HCT116 (cell line): Measurements from ENCODE around the gene AOAH. TPM values are rescaled to one million over a fixed set of nuclear protein-coding genes. Genes with fewer than 3 reads are reported as not detected.

ENCODE experiments used
- ATAC-seq: fragments of 200-7000 bp; cut with Tn5 transposase; 2 replicates; pipeline ENCODE4 v1.9.1; 2020; ENCODE audit warnings: mild to moderate bottlenecking, moderate library complexity
- BruUV-seq: library from RNA; stranded (reverse); fragments of 400-500 nt; replicated peaks from 2 replicates; lab custom pipeline; 2021; lab: Mats Ljungman, UMichigan
- CTCF ChIA-PET: fragments of 300-600 bp; sonication (Branson Sonifier 250); formaldehyde crosslinking; loops from one replicate; lab custom pipeline; 2021; ENCODE audit warnings: antibody characterized with exemption; lab: Charles Lee
- POLR2A ChIA-PET: fragments of 300-600, 350-600 bp; sonication (Branson Sonifier 250); formaldehyde crosslinking; loops from one replicate; lab custom pipeline; 2021; ENCODE audit warnings: antibody characterized with exemption; lab: Charles Lee
- RAD21 ChIA-PET, 2 experiments: fragments of 300-600 bp; sonication (Branson Sonifier 250); formaldehyde crosslinking; loops; one replicate each; lab custom pipeline; 2023; ENCODE audit warnings: low total read pairs in 2 of 2; ENCODE audit not compliant: uncharacterized antibody in 2 of 2, unreplicated experiment in 2 of 2, low non-redundant PET in 1 of 2; lab: Charles Lee
- DNase-seq: peaks from one replicate; pipeline ENCODE4 v3.0.0-alpha.2; 2010; ENCODE audit warnings: low read depth, low spot score
- H2AFZ ChIP-seq: fragments of 200-600 bp; shearing (Covaris generic), sonication (generic); 2 replicates; pipeline ENCODE4 v1.6.1; 2017; ENCODE audit warnings: low read depth, mixed run types, mixed read lengths, antibody characterized with exemption, low read length; ENCODE audit not compliant: poor library complexity, severe bottlenecking
- H3K27ac ChIP-seq: 2 replicates; pipeline ENCODE4 v1.5.1; 2012; ENCODE audit warnings: low read depth, low read length
- H3K27me3 ChIP-seq: fragments of 200-600 bp; sonication (generic); 2 replicates; pipeline ENCODE4 v1.6.1; 2016; ENCODE audit warnings: mixed run types, low read length, mixed read lengths; ENCODE audit not compliant: insufficient read depth
- H3K36me3 ChIP-seq, 2 experiments: fragments of 200-500 bp in 1 of 2; fragments of 200-600 bp in 1 of 2; sonication (Bioruptor generic) in 1 of 2; sonication (generic) in 1 of 2; 2 replicates each; pipeline versions ENCODE4 v1.5.1 to v1.6.1; 2014 to 2016; ENCODE audit warnings: low read length in 2 of 2, inconsistent platforms in 1 of 2, mixed read lengths in 1 of 2, mixed run types in 1 of 2; ENCODE audit not compliant: insufficient read depth in 2 of 2, control insufficient read depth in 1 of 2
- H3K4me1 ChIP-seq, 2 experiments: fragments of 200-600 bp in 1 of 2; sonication (generic) in 1 of 2; 2 replicates each; pipeline versions ENCODE4 v1.5.1 to v1.6.1; 2012 to 2017; ENCODE audit warnings: low read length in 2 of 2, inconsistent platforms in 1 of 2, mild to moderate bottlenecking in 1 of 2, mixed read lengths in 1 of 2, mixed run types in 1 of 2, moderate library complexity in 1 of 2; ENCODE audit not compliant: insufficient read depth in 2 of 2, control insufficient read depth in 1 of 2
- H3K4me2 ChIP-seq: fragments of 200-600 bp; sonication (generic); 2 replicates; pipeline ENCODE4 v1.6.1; 2017; ENCODE audit warnings: mixed run types, low read length, mixed read lengths
- H3K4me3 ChIP-seq, 2 experiments: fragments of 200-600 bp in 1 of 2; sonication (generic) in 1 of 2; replicated peaks in 1 of 2; 2 replicates each; pipeline ENCODE4 v1.5.1; 2011 to 2016; ENCODE audit warnings: low read length in 2 of 2, control low read depth in 1 of 2, low read depth in 1 of 2, mild to moderate bottlenecking in 1 of 2, mixed read lengths in 1 of 2, mixed run types in 1 of 2
- H3K79me2 ChIP-seq: fragments of 200-600 bp; sonication (generic); 2 replicates; pipeline ENCODE4 v1.6.1; 2017; ENCODE audit warnings: mild to moderate bottlenecking, mixed run types, low read length, moderate library complexity, mixed read lengths; ENCODE audit not compliant: insufficient read depth
- H3K9ac ChIP-seq: fragments of 200-600 bp; sonication (generic); 2 replicates; pipeline ENCODE4 v1.6.1; 2016; ENCODE audit warnings: low read length, mixed read lengths
- H3K9me2 ChIP-seq: fragments of 200-600 bp; sonication (generic), shearing (Covaris generic); 2 replicates; pipeline ENCODE4 v1.6.1; 2017; ENCODE audit warnings: mixed run types, mild to moderate bottlenecking, moderate library complexity; ENCODE audit not compliant: insufficient read depth
- H3K9me3 ChIP-seq, 2 experiments: fragments of 200-500 bp in 1 of 2; fragments of 200-600 bp in 1 of 2; sonication (Bioruptor generic) in 1 of 2; sonication (generic) in 1 of 2; 2 replicates each; pipeline ENCODE4 v1.6.1; 2014 to 2017; ENCODE audit warnings: low read length in 2 of 2, mixed read lengths in 2 of 2, inconsistent platforms in 1 of 2, low read depth in 1 of 2, mild to moderate bottlenecking in 1 of 2, mixed run types in 1 of 2, moderate library complexity in 1 of 2; ENCODE audit not compliant: control insufficient read depth in 1 of 2, insufficient read depth in 1 of 2
- H4K20me1 ChIP-seq: fragments of 200-600 bp; sonication (generic), shearing (Covaris generic); 2 replicates; pipeline ENCODE4 v1.6.1; 2017; ENCODE audit warnings: mixed run types, mild to moderate bottlenecking, moderate library complexity; ENCODE audit not compliant: insufficient read depth
- CEBPB ChIP-seq: IDR thresholded peaks from 2 replicates; pipeline ENCODE4 v1.6.1; 2012; ENCODE audit warnings: low read depth
- CTCF ChIP-seq, 3 experiments: fragments of 200-600 bp in 1 of 3; sonication (generic) in 1 of 3; IDR thresholded peaks in 2 of 3; conservative IDR thresholded peaks in 1 of 3; 2 replicates each; pipeline ENCODE4 v1.5.1; 2012 to 2017; ENCODE audit warnings: low read depth in 2 of 3, low read length in 2 of 3, antibody characterized with exemption in 1 of 3, borderline replicate concordance in 1 of 3, control low read depth in 1 of 3, mild to moderate bottlenecking in 1 of 3, mixed read lengths in 1 of 3, mixed run types in 1 of 3, moderate library complexity in 1 of 3; ENCODE audit not compliant: insufficient read depth in 1 of 3
- ELF1 ChIP-seq: IDR thresholded peaks from 2 replicates; pipeline ENCODE4 v1.6.1; 2012; ENCODE audit warnings: low read depth, borderline replicate concordance
- EZH2 ChIP-seq: fragments of 200-600 bp; sonication (generic); IDR thresholded peaks from 2 replicates; pipeline ENCODE4 v1.6.1; 2017; ENCODE audit warnings: antibody characterized with exemption, mixed run types
- EZH2phosphoT487 ChIP-seq: fragments of 200-600 bp; IDR thresholded peaks from 2 replicates; pipeline ENCODE4 v1.6.1; 2018; ENCODE audit warnings: antibody characterized with exemption, borderline replicate concordance
- FOSL1 ChIP-seq: IDR thresholded peaks from 2 replicates; pipeline ENCODE4 v1.6.1; 2012; ENCODE audit warnings: low read depth
- MAX ChIP-seq: IDR thresholded peaks from 2 replicates; pipeline ENCODE4 v1.6.1; 2012
- POLR2AphosphoS5 ChIP-seq: IDR thresholded peaks from 2 replicates; pipeline ENCODE4 v1.6.1; 2011; ENCODE audit warnings: mild to moderate bottlenecking, low read depth, low read length, moderate library complexity
- RAD21 ChIP-seq: IDR thresholded peaks from 2 replicates; pipeline ENCODE4 v1.6.1; 2012; ENCODE audit warnings: low read depth, mild to moderate bottlenecking
- SRF ChIP-seq: IDR thresholded peaks from 2 replicates; pipeline ENCODE4 v1.6.1; 2012; ENCODE audit warnings: low read depth
- TCF7L2 ChIP-seq: IDR thresholded peaks from 2 replicates; pipeline ENCODE4 v1.7.0; 2011; ENCODE audit warnings: borderline replicate concordance, inconsistent platforms; ENCODE audit not compliant: insufficient read depth, insufficient read length; ENCODE audit errors: extremely low read depth
- YY1 ChIP-seq: IDR thresholded peaks from 2 replicates; pipeline ENCODE4 v1.6.1; 2011; ENCODE audit warnings: low read length, low read depth, moderate library complexity, mild to moderate bottlenecking; ENCODE audit not compliant: insufficient replicate concordance; ENCODE audit errors: extremely low read depth
- ZBTB33 ChIP-seq: IDR thresholded peaks from 2 replicates; pipeline ENCODE4 v1.6.1; 2011; ENCODE audit warnings: mild to moderate bottlenecking, low read length, moderate library complexity; ENCODE audit not compliant: insufficient replicate concordance; ENCODE audit errors: extremely low read depth
- ZFX ChIP-seq: fragments of 450-650 bp; IDR thresholded peaks from 2 replicates; pipeline ENCODE4 v1.6.1; 2017
- intact Hi-C: fragments of 100-400 bp; cut with micrococcal nuclease; formaldehyde crosslinking; loops from 2 replicates; pipeline ENCODE4 v1.10.0; 2022
- total RNA-seq: library from RNA; stranded (reverse); gene quantifications from one replicate; pipeline ENCODE4 v1.2.1, GENCODE V29; 2021; ENCODE audit not compliant: unreplicated experiment

AOAH gene
- total RNA-seq, 1 experiment from 2014 or later: 1.1 TPM

- Histone ChIP-seq H3K4me1 (no peaks in the 10 kb centered on the region), H3K9me3 (no peaks in the 10 kb centered on the region), H3K27me3 (no peaks in the 10 kb centered on the region), H3K9ac (no peak overlapping the region), H3K36me3 (no peaks in the 10 kb centered on the region), H2AFZ (no peak overlapping the region), H4K20me1 (no peaks in the 10 kb centered on the region), H3K79me2 (no peaks in the 10 kb centered on the region), H3K9me2 (no peaks in the 10 kb centered on the region), H3K4me3 (no peak overlapping the region), H3K27ac (no peak overlapping the region), H3K4me2 (no peak overlapping the region)
- ATAC-seq (no peak), DNase-seq (no peak)
- CTCF ChIA-PET: no interaction called here
- RAD21 ChIA-PET: no interaction called here
- POLR2A ChIA-PET: no interaction called here
- intact Hi-C loops: no loop called here
- no TSS peak for BruUV-seq
- TF ChIP-seq ZFX (no peak), CTCF (IDR thresholded peaks at IDR 0.05 in 2 of 3, conservative IDR thresholded peaks at IDR 0.05 in 1 of 3; ENCODE audit: borderline replicate concordance in 1 of 3, insufficient read depth in 1 of 3, low read depth in 2 of 3, low read length in 2 of 3) (no peak), TCF7L2 (no peak), EZH2phosphoT487 (no peak), RAD21 (no peak), SRF (no peak), POLR2AphosphoS5 (no peak), MAX (no peak), CEBPB (no peak), ZBTB33 (no peak), FOSL1 (no peak), ELF1 (no peak), EZH2 (no peak), YY1 (no peak)
Observed at GRCh38 chr7:36621396-36621795, 102.9 kb downstream of the AOAH start.
